ENCODE results near the gene SEMA6B.
"Not testable (repeated sequence)": the region's sequence is repeated elsewhere in the genome, so short reads cannot be mapped to it uniquely, and the experiment has no call there.

SEMA6B gene

GRCh38 chr19:4559569-4559968 lies at the start of gene SEMA6B:
Gene SEMA6B, minus strand, starts transcription at chr19:4559684. Its CDS starts 1,227 bp downstream, at chr19:4558457.
- DNase-seq (ENCODE audit: low read depth in 1 of 2, low spot score in 1 of 2), result no peak

DNA sequence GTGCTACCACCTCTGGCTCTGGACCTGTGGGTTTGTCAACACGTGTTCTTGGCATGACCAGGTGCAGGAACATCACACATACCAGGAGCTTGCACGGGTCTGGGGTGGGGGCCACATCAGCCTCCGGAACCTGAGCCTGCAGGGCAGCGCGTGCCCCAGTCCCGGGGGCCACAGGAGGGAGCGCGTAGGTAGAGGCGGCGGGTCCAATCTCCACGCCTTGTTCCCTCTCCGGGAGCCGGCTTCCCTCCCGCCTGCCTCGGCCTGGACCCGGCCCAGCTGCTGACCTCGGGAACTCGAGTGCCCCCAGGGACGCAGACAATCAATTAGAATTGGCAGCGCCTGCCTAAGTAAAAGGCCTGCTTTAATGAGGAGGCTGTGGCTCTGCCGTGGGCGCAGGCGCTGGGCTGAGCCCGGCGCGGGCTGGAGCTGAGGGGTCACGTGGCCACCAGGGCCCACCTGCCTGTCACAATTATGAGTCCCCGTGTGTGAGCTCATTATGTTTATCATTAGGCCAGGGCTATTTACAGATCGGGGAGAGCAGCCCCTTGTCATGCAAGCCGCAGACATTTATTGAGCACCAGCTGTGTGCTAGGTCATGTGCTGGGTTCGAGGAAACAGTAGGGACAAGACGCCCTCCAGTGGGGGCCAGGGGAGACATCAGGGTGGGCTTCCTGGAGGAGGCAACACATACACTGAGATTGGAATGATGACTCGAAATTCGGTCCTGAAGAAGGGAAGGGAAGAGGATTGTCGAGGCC lies 47.6 kb upstream of the SEMA6B start:
- no peak for DNase-seq (ENCODE audit: low read depth in 1 of 2, low spot score in 1 of 2)

DNA sequence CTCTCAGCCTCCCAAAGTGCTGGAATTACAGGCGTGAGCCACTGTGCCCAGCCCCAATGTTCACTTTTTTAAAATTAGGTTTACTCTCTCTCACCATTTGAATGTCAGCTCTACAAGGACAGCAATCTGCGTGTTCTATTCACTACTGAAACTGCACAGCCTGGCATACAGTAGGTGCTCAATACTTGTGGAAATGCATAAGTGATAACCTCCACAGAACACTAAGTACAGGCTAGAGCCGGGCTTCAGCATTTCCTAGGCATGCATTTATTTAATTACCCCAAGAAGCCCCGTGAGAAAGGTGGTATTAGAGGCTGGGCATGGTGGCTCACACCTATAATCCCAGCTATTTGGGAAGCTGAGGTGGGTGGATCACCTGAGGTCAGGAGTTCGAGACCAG lies 46.7 kb upstream of the SEMA6B start:
- no peak for DNase-seq (ENCODE audit: low read depth in 1 of 2, low spot score in 1 of 2)

- DNase-seq (ENCODE audit: low read depth in 1 of 2, low spot score in 1 of 2), result no peak
These were observed 45.4 kb upstream of the SEMA6B start for GRCh38 chr19:4604912-4605311.

DNA sequence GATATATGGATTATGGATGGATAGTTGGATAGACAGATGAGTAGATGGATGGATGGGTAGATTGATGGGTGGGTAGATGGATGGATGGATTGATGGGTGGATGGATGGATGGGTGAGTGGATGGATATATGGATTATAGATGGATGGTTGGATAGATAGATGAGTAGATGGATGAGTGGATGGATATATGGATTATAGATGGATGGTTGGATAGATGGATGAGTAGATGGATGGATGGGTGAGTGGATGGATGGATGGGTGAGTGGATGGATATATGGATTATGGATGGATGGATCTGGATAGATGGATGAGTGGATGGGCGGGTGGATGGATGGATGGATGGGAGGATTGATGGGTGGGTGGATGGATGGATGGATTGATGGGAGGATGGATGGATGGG lies 43.4 kb upstream of the SEMA6B start:
- DNase-seq (ENCODE audit: low read depth in 1 of 2, low spot score in 1 of 2), result no peak

DNA sequence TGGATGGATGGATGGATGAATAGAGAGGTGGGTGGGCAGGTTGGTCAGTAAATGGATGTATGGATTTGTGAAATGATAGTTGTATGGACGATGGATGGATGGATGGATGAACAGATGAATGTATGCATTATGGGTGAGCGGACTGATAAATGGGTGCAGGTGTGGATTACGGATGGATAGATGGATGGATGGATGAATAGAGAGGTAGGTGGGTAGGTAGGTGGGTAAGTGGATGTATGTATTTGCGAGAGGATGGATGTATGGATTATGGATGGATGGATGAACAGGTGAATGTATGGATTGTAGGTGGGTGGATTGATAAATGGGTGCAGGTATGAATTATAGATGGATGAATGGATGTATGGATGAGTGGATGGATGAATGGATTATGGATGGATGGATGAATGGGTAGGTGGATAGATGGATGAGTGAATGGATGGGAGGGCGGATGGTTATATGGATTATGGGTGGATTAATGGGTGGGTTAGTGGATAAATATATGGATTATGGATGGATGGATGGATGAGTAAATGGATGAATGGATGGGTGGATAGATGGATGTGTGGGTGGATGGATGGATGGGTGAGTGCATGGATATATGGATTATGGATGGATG lies 42.8 kb upstream of the SEMA6B start:
- no peak for DNase-seq (ENCODE audit: low read depth in 1 of 2, low spot score in 1 of 2)

- no peak for DNase-seq (ENCODE audit: low read depth in 1 of 2, low spot score in 1 of 2)
These were observed 41.4 kb upstream of the SEMA6B start for GRCh38 chr19:4600893-4601292.

DNA sequence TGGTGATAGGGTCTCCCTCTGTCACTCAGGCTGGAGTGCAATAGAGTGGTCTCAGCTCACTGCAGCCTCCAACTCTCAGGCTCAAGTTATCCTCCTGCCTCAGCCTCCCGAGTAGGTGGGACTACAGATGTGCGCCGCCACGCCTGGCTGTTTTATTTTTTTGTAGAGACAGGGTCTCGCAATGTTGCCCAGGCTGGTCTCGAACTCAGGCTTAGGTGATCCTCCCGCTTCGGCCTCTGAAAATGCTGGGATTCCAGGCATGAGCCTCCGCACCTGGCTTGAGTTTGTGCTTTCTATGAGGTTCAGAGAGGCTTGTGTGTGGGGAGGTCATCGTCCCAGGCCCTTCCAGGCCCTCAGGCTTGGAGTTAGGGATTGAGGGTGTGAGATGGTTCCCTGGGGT lies 40.6 kb upstream of the SEMA6B start:
- no peak for DNase-seq (ENCODE audit: low read depth in 1 of 2, low spot score in 1 of 2)

GRCh38 chr19:4598712-4599111 lies 39.2 kb upstream of the SEMA6B start:
- no peak for DNase-seq (ENCODE audit: low read depth in 1 of 2, low spot score in 1 of 2)

- peak in 1 of 2 donors; percentile 29 for DNase-seq (ENCODE audit: low read depth in 1 of 2, low spot score in 1 of 2)
These were observed 38.6 kb upstream of the SEMA6B start for GRCh38 chr19:4597975-4598671.

DNA sequence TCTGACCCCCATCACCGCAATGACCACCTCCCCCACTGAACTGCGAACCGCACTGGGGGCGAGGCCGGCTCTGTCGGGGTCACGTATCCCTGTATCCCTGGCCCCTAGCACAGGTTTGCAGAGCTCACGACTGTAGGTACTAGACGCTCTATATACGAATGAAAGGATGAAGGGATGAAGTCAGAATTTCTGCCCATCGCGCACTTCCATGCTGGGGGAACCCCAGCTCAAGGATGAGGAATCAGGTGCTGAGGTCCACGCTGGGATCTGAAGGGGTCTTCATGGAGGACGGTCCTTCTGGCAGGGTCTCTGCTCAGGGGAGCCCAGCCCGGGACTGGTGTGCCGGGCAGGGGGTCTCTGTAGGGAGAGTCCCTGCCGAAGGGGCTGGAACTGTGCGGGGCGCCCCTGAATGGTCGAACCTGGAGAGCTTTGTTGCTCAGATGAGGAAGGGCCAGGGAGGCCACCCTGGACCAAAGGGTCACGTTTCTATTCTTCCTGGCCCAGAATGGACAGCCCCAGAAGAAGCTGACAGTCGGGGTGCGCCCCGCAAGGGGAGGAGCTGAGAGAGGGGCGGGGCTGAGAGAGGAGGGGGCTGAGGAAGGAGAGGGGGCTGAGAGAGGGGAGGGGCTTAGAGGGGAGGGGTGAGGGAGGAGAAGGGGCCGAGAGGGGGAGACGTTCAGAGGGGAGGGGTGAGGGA lies 37.9 kb upstream of the SEMA6B start:
- DNase-seq (ENCODE audit: low read depth in 1 of 2, low spot score in 1 of 2), result no peak

GRCh38 chr19:4596033-4596904 lies 36.8 kb upstream of the SEMA6B start:
- no peak for DNase-seq (ENCODE audit: low read depth in 1 of 2, low spot score in 1 of 2)

GRCh38 chr19:4595158-4595557 lies 35.7 kb upstream of the SEMA6B start:
- DNase-seq (ENCODE audit: low read depth in 1 of 2, low spot score in 1 of 2), result not testable (repeated sequence)

DNA sequence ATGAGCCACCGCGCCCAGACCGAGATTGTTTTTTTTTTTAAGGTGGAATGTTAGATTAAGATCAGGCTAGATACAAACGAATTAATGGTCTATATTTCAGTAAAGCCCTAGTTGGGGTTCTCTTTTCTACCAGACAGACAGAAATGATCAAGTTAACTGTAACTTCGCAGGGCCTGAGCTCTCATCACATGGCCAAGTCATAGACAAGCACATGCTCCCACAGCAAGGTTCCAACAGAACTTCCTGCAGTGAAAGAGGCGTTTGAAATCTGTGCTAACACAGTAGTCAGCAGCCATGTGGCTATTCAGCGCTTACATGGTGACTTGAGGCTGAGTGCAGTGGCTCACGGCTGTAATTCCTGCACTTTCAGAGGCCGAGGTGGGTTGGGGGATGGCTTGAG lies 34.7 kb upstream of the SEMA6B start:
- DNase-seq (ENCODE audit: low read depth in 1 of 2, low spot score in 1 of 2), result no peak

- DNase-seq (ENCODE audit: low read depth in 1 of 2, low spot score in 1 of 2), result no peak
These were observed 33.9 kb upstream of the SEMA6B start for GRCh38 chr19:4593409-4593851.

GRCh38 chr19:4592445-4592844 lies 33.0 kb upstream of the SEMA6B start:
- DNase-seq (ENCODE audit: low read depth in 1 of 2, low spot score in 1 of 2), result no peak

DNA sequence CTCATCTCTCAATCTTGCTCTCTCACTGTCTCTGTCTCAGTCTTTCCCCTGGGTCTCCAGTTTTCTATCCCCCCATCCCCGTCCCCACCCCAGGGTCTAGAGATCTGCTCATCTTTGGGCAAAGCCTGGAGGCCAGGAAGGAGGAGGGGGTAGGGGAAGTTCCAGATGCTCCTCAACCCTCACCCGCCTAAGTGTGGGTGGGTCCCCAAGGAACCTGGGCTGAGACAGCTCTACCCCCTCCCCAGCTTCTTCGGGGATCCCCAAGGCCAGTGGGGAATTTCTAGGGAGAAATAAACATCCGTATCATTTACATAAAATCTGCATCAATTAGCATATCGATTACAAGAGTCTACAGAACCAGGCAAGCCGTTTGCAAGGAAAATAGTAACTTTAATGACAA lies 31.8 kb upstream of the SEMA6B start:
- DNase-seq (ENCODE audit: low read depth in 1 of 2, low spot score in 1 of 2), result no peak

GRCh38 chr19:4590559-4590958 lies 31.1 kb upstream of the SEMA6B start:
- DNase-seq (ENCODE audit: low read depth in 1 of 2, low spot score in 1 of 2), result no peak

DNA sequence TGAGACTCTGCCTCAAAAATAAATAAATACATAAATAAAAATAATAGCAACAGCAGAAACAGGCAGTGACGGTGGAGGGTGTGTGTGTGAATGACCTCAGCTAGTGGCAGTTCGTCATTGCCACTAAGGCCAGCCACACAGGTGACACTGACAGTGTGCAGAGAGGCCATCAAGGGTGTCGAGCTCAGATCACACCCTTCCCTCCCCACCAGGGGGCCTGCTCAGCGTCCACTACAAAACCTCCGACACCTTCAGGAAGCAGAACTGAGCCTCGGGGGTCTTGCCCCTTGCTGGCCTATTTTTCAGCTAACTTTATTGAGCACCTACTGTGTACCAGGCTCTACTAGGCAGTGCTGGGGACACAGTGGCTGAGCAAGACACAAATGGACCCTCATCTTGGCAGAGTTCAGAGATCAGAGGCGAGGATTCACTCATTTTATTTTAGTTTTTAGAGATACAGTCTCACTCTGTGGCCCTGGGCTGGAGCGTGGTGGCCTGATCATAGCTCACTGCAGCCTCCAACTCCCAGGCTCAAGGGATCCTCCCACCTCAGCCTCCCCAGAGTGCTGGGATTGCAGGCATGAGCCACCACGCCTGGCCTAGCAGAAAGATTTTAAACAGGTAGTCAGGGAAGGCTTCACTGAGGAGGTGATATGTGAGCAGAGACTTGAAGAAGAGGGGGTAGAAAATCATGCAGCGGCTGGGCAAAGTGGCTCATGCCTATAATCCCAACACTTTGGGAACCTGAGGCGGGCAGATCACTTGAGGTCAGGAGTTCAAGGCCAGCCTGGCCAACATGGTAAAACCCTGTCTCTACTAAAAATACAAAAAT lies 30.3 kb upstream of the SEMA6B start:
- no peak for DNase-seq (ENCODE audit: low read depth in 1 of 2, low spot score in 1 of 2)

DNA sequence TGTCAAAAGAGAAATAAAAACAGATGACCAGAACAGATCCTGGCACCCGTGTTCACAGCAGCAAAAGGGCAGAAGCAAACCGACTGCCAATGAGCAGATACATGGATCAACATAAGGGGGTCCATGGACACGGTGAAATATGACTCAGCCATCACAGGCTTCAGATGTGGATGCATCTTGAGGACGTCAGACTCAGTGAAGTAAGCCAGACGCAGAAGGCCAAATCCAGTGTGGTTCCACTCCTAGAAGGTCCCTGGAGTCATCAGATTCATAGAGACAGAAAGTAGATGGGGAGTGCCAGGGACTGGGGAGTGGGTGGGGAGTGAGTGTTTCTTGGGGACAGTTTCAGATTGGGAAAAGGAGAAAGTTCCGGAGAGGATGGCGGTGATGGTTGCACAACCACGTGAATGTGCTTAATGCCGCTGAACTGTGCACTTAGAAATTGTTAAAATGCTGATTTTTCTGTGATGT lies 28.8 kb upstream of the SEMA6B start:
- DNase-seq (ENCODE audit: low read depth in 1 of 2, low spot score in 1 of 2), result no peak
